GM18498 (cell line): ENCODE measurements around the gene PPP6C.
A peak's percentile ranks its signal among the peaks of the same experiment; 100 is the strongest.
"Not testable (repeated sequence)": the region's sequence is repeated elsewhere in the genome, so short reads cannot be mapped to it uniquely, and the experiment has no call there.

Source experiments
- ATAC-seq: cut with Tn5 transposase; IDR thresholded peaks from one replicate; pipeline ENCODE4 v1.9.1; 2021; ENCODE audit warnings: mild to moderate bottlenecking, moderate library complexity; ENCODE audit not compliant: unreplicated experiment

Gene PPP6C

GRCh38 chr9:125142560-125143376 lies 46.8 kb downstream of the PPP6C start:
- no peak for ATAC-seq

GRCh38 chr9:125141751-125142150 lies 47.9 kb downstream of the PPP6C start:
- no peak for ATAC-seq

GRCh38 chr9:125141251-125141650 lies 48.4 kb downstream of the PPP6C start:
- no peak for ATAC-seq

GRCh38 chr9:125140576-125140975 lies 49.0 kb downstream of the PPP6C start:
- ATAC-seq = no peak

GRCh38 chr9:125137200-125137599 lies 52.4 kb downstream of the PPP6C start:
- no peak for ATAC-seq

- ATAC-seq = no peak
Measured at GRCh38 chr9:125134976-125135375, 54.6 kb downstream of the PPP6C start.

- ATAC-seq = no peak
Measured at GRCh38 chr9:125133403-125134329, 55.9 kb downstream of the PPP6C start.

GRCh38 chr9:125131778-125132177 lies 57.8 kb downstream of the PPP6C start:
- ATAC-seq = no peak

- peak; percentile 97 for ATAC-seq
Measured at GRCh38 chr9:125126019-125126746, 63.4 kb downstream of the PPP6C start.

- ATAC-seq = no peak
Measured at GRCh38 chr9:125125523-125125922, 64.1 kb downstream of the PPP6C start.

- ATAC-seq = no peak
Measured at GRCh38 chr9:125121146-125121545, 68.5 kb downstream of the PPP6C start.

GRCh38 chr9:125119643-125120286 lies 69.8 kb downstream of the PPP6C start:
- ATAC-seq = no peak

GRCh38 chr9:125118696-125119095 lies 70.9 kb downstream of the PPP6C start:
- ATAC-seq = not testable (repeated sequence)

- ATAC-seq = not testable (repeated sequence)
Measured at GRCh38 chr9:125114503-125114902, 75.1 kb downstream of the PPP6C start.

GRCh38 chr9:125110464-125110863 lies 79.1 kb downstream of the PPP6C start:
- ATAC-seq = no peak

GRCh38 chr9:125108541-125108940 lies 81.1 kb downstream of the PPP6C start:
- not testable (repeated sequence) for ATAC-seq

- no peak for ATAC-seq
Measured at GRCh38 chr9:125106285-125106893, 83.2 kb downstream of the PPP6C start.

GRCh38 chr9:125103770-125104460 lies 85.7 kb downstream of the PPP6C start:
- ATAC-seq = no peak

- no peak for ATAC-seq
Measured at GRCh38 chr9:125103021-125103420, 86.6 kb downstream of the PPP6C start.

GRCh38 chr9:125100822-125101221 lies 88.8 kb downstream of the PPP6C start:
- no peak for ATAC-seq
